Measurements from ENCODE around the gene MAPKBP1. TPM values are rescaled to one million over a fixed set of nuclear protein-coding genes. Genes with fewer than 3 reads are reported as not detected.
A peak's percentile ranks its signal among the peaks of the same experiment; 100 is the strongest.

The MAPKBP1 gene
- total RNA-seq, 1 experiment from 2014 or later, result 13.2 TPM

- DNase-seq (ENCODE audit: low spot score), result no peak
- in situ Hi-C loops (cut with HindIII; ENCODE audit: low sequenced_read_pairs), result loop anchor here (5.0 kb wide), 1 partner anchor 105 kb away; no protein-coding TSS in a partner anchor
Observed at GRCh38 chr15:41801850-41802455, 27.7 kb downstream of the MAPKBP1 start.

- in situ Hi-C loops (cut with HindIII; ENCODE audit: low sequenced_read_pairs), result loop anchor here (5.0 kb wide), 1 partner anchor 103 kb away; no protein-coding TSS in a partner anchor
- DNase-seq (ENCODE audit: low spot score), result no peak
Observed at GRCh38 chr15:41804361-41804760, 30.1 kb downstream of the MAPKBP1 start.

DNA sequence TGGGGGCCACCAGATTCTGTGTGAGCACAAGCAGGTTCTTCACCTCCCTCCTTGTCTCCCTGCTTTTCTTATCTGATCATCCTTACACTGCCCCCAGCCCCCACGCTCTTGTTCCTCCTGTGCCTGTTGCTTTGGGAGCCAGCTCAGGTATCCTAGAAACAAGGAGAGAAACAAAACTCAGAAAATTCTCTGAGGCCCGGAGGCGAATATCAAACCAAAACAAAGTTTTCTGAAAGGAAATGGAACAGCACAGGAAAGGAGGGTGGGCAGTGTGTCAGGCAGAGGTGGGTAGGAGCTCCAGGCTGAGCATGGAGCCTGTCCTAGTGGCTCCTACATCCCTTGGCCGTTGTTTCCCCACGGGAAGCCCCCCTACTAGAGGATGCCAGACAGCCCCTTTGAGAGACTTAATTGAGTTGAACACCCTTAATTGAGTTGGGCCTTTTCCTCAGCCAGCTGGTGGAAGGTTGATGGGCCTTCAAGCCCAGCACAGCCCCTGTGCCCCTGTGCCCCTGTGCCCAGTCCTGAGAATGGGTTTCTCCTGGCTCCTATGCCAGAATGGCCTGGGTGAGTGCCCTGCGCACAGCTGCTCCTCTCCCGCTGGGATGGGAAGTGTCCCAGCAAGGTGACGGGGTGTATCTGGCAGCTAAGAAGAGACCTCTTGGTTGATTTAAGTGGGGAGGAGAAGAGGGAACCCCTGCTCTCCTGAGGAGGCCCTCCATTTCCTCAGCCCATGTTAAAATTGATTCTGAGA lies 30.8 kb downstream of the MAPKBP1 start:
- in situ Hi-C loops (cut with HindIII; ENCODE audit: low sequenced_read_pairs), result loop anchor here (5.0 kb wide), 1 partner anchor 102 kb away; no protein-coding TSS in a partner anchor

DNA sequence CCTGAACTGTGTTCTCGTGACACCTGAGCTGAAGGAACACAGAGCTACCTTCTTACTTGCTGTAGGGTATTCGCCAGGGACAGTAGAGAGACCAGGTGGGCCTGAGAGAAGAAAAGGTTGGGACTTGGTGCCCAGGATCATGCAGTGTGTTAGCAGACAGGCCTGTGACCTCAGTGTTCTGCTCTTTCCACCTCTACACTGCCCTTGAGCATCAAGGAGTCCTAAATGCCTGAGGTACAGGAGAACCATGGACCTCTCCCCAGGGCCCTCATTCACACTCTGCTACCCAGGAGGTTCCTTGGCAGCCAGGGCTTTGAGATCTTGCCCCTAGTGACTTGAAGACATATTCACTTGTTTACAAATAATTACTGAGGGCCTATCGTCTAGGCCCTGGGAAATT lies 31.4 kb downstream of the MAPKBP1 start:
- in situ Hi-C loops (cut with HindIII; ENCODE audit: low sequenced_read_pairs), result no loop called here
- DNase-seq (ENCODE audit: low spot score), result no peak

More for the DNA sequence above, 30.8 kb downstream of the MAPKBP1 start:
- DNase-seq (ENCODE audit: low spot score), result no peak

GRCh38 chr15:41806291-41807181 lies 32.3 kb downstream of the MAPKBP1 start:
- in situ Hi-C loops (cut with HindIII; ENCODE audit: low sequenced_read_pairs), result no loop called here

GRCh38 chr15:41809121-41809520 lies 34.8 kb downstream of the MAPKBP1 start:
- in situ Hi-C loops (cut with HindIII; ENCODE audit: low sequenced_read_pairs), result no loop called here
- DNase-seq (ENCODE audit: low spot score), result no peak

More at GRCh38 chr15:41806291-41807181, 32.3 kb downstream of the MAPKBP1 start:
- DNase-seq (ENCODE audit: low spot score), result no peak

DNA sequence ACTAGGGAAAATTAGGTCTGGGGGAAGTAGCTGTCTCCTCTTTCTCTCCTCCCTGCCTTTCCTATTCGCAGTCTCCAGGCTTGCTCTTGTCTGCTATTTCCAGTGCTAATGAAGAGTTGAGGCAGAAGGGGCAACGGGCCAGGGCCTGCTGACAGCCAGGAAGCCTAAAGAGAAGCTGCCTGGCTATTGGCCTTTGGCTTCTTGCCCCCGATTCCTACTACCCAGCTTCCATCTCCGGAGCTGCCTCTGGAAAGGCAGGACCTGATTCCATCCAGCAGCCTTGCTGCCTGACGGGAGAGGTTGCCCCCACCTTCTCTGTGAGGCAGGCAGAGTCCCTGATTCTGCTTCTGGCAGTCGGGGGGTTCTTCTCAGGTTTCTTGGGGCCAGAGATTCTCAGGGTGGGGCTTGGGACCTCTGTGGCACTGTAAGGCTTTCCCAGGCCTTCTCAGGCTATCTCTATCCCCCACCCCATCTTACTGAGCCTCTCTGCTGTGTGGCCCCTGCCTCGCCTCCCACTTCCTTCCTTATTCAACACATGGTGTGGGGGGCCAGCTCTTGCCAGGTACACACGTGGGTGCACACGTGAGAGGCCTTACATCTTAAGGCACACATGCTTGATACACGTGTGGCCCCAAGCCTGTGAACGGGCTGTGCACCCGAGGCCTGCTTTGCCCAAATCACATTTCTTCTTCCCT lies 35.4 kb downstream of the MAPKBP1 start:
- in situ Hi-C loops (cut with HindIII; ENCODE audit: low sequenced_read_pairs), result no loop called here
- peak; percentile 89 for DNase-seq (ENCODE audit: low spot score)

- in situ Hi-C loops (cut with HindIII; ENCODE audit: low sequenced_read_pairs), result no loop called here
- peak; percentile 83 for DNase-seq (ENCODE audit: low spot score)
Observed at GRCh38 chr15:41810651-41811431, 36.6 kb downstream of the MAPKBP1 start.

- DNase-seq (ENCODE audit: low spot score), result peak; percentile 88
- in situ Hi-C loops (cut with HindIII; ENCODE audit: low sequenced_read_pairs), result no loop called here
Observed at GRCh38 chr15:41811432-41812195, 37.3 kb downstream of the MAPKBP1 start.

DNA sequence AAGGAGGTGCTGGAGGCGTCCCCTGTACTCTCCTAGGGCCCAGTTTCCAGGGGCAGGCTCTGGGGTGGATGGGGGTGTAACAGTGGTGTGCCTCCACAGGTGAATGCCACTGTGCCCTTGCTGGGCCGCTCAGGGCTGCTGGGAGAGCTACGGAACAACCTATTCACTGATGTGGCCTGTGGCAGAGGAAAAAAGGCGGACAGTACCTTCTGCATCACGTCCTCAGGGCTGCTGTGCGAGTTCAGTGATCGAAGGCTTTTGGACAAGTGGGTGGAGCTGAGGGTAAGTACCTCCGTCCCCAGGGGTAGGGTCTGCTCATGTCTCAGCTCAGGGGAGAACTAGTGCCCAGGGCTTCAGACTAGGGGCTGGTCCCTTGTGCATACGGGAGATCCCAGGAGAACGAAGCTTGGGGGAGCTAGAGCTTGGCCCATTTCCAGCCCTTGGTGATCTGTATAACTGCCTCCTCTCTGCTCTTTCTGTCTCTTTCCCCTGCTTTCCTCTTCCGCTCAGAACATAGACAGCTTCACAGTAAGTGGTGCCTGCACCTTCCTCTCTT lies 38.6 kb downstream of the MAPKBP1 start:
- in situ Hi-C loops (cut with HindIII; ENCODE audit: low sequenced_read_pairs), result no loop called here
- DNase-seq (ENCODE audit: low spot score), result no peak

- DNase-seq (ENCODE audit: low spot score), result no peak
- in situ Hi-C loops (cut with HindIII; ENCODE audit: low sequenced_read_pairs), result no loop called here
Observed at GRCh38 chr15:41813426-41813825, 39.1 kb downstream of the MAPKBP1 start.

- DNase-seq (ENCODE audit: low spot score), result no peak
- in situ Hi-C loops (cut with HindIII; ENCODE audit: low sequenced_read_pairs), result no loop called here
Observed at GRCh38 chr15:41814534-41814933, 40.2 kb downstream of the MAPKBP1 start.

DNA sequence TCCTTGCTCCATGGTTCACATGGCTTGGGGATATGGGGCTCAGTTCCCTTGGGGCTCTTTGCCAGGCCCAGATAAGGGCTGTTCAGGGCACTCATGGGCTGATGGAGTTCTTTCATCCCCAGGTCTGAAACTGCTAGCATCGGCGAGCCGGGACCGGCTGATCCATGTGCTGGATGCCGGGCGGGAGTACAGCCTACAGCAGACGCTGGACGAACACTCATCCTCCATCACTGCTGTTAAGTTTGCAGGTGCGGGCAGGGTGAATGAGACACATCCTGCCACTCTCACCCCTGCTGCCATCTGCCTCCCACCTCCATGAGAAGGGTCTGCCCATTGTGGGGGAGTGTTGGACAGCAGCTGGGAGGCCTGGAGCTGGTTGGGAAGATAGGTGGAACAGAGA lies 42.5 kb downstream of the MAPKBP1 start:
- no peak for DNase-seq (ENCODE audit: low spot score)
- in situ Hi-C loops (cut with HindIII; ENCODE audit: low sequenced_read_pairs), result no loop called here

- in situ Hi-C loops (cut with HindIII; ENCODE audit: low sequenced_read_pairs), result no loop called here
- DNase-seq (ENCODE audit: low spot score), result no peak
Observed at GRCh38 chr15:41817327-41817726, 43.0 kb downstream of the MAPKBP1 start.

DNA sequence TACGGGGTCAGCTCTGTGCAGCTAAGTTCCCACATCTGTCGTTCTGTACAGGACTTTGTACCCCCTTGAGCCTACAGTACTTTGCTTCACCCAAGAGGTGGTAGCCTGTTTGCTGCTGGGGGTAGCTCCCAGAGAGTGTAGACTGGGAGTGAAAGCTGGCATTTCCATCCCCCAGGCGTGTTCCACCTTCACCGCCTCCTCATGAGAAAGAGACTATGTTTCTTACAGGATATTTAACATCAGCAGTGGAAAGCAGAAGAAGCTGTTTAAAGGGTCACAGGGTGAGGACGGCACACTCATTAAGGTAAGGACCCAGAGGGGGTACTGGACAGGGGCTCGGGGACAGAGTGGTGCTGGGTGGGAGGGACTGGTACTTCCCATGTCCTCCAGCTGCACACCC lies 43.5 kb downstream of the MAPKBP1 start:
- in situ Hi-C loops (cut with HindIII; ENCODE audit: low sequenced_read_pairs), result no loop called here
- no peak for DNase-seq (ENCODE audit: low spot score)

- no peak for DNase-seq (ENCODE audit: low spot score)
- in situ Hi-C loops (cut with HindIII; ENCODE audit: low sequenced_read_pairs), result no loop called here
Observed at GRCh38 chr15:41819455-41820050, 45.3 kb downstream of the MAPKBP1 start.

- in situ Hi-C loops (cut with HindIII; ENCODE audit: low sequenced_read_pairs), result no loop called here
Observed at GRCh38 chr15:41820791-41821423, 46.6 kb downstream of the MAPKBP1 start.

More at GRCh38 chr15:41820791-41821423, 46.6 kb downstream of the MAPKBP1 start:
- no peak for DNase-seq (ENCODE audit: low spot score)

Data from G401 (cell line).